ENCODE measurements around the gene OR10H1. TPM values are rescaled to one million over a fixed set of nuclear protein-coding genes. Genes with fewer than 3 reads are reported as not detected.
"Not testable (repeated sequence)": the region's sequence is repeated elsewhere in the genome, so short reads cannot be mapped to it uniquely, and the experiment has no call there.

Gene OR10H1, protein sequence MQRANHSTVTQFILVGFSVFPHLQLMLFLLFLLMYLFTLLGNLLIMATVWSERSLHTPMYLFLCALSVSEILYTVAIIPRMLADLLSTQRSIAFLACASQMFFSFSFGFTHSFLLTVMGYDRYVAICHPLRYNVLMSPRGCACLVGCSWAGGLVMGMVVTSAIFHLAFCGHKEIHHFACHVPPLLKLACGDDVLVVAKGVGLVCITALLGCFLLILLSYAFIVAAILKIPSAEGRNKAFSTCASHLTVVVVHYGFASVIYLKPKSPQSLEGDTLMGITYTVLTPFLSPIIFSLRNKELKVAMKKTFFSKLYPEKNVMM
- total RNA-seq (2014; rRNA removed; shearing (Covaris generic)) = not detected in 2 replicates

DNA sequence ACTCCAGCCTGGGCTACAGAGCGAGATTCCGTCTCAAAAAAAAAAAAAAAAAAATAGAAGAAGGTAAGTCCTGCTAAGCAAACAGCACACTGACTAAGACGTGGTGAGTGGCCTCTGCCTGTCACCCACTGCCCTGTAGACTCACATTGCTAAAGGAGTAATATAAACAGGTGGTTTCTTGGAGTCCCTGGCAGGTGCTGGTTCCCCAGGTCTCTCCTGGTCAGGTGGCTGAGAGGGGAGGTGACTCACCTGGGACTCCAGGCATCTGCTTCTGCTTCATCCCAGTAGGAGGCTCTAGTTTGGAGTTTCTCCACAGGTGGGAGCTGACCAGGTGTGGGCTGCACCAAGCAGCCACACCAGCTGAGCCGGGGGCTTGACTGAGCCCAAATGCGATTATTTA is at the start of gene OR10H1:
OR10H1 (minus strand) TSS at position 359 of the 400 bp plus-strand sequence. CDS start 7,627 bp downstream, outside the sequence.
- DNase-seq (ENCODE audit: low spot score) = no peak
- in situ Hi-C loops (cut with HindIII; ENCODE audit: low sequenced_read_pairs) = no loop called here

DNA sequence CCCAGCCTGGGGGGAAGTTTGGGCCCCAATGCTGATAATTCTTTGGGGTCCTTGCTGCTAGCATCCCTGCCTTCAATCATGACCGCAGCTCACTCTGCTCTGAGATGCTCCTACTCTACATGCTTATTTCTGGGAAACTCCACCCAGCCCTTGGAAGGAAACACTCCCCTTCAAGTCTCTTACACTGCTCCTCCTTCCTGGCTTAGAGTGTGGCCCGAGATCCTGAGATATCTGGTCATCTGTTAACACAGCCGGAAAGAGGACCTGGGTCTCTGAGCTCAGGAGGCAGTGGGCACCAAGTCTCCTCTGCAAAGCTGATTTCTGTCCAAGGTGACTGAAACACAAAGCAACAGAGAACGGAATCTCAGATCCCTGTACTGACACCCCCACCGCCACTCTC is 49.4 kb upstream of the OR10H1 start:
- DNase-seq (ENCODE audit: low spot score) = no peak
- in situ Hi-C loops (cut with HindIII; ENCODE audit: low sequenced_read_pairs) = no loop called here

DNA sequence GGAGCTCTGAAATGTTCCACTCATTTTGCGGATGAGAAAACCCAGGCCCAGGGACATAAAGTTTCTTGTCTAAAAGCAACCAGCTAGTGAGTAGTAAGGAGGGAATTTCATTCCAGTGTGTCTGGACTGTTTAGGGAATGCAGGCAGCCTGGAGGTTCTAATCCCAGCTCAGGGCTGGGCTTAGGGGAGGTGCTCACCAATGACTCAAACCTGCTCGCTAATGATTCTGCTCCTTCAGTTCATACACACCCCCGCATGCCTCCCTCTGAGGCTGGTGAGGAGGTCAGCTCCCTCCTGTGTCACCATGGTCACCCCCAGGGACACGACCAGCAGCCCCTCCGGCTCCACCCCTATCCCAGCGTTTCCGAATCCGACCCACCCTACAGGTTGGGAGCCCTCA is 47.8 kb upstream of the OR10H1 start:
- in situ Hi-C loops (cut with HindIII; ENCODE audit: low sequenced_read_pairs) = no loop called here
- DNase-seq (ENCODE audit: low spot score) = no peak

DNA sequence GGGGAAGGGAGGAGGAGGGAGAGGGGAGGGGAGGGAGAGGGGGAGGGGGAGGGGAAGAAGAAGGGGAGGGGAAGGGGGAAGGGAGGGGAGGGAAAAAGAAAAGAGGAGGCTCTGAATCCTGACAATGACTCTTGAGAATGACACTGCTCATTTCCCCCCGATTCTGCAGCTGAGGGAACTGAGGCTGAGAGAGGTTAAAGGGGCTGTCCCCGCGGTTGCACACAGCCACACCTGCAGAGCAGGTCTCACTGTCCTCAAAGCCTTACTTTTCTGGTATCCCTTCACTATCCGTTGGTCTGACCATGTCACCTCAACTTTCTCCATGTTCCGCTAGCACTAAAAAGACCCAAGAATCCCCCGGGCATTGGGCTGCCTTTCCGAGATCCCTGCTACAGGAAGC is 47.0 kb upstream of the OR10H1 start:
- DNase-seq (ENCODE audit: low spot score) = no peak
- in situ Hi-C loops (cut with HindIII; ENCODE audit: low sequenced_read_pairs) = no loop called here

- DNase-seq (ENCODE audit: low spot score) = no peak
- in situ Hi-C loops (cut with HindIII; ENCODE audit: low sequenced_read_pairs) = no loop called here
Observed at GRCh38 chr19:15860522-15860921, 45.1 kb upstream of the OR10H1 start.

DNA sequence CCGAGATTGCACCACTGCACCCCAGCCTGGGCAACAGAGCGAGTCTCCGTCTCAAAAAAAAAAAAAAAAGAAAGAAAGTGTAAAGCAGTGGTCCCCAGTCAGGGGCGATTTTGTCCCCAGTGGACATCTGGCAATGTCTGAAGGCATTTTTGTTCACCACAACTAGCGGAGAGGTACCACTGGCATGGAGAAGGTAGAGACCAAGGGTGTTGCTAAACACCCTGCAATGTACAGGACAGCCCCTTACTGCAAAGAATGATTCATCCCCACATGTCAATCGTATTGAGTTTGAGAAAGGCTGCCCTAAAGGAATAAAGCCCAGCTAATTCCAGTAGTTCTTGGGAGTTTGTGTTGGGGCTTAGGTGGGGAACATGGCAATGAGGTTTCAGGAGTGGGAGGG is 43.7 kb upstream of the OR10H1 start:
- DNase-seq (ENCODE audit: low spot score) = no peak
- in situ Hi-C loops (cut with HindIII; ENCODE audit: low sequenced_read_pairs) = no loop called here

GRCh38 chr19:15850385-15850784 is 34.9 kb upstream of the OR10H1 start:
- DNase-seq (ENCODE audit: low spot score) = no peak
- in situ Hi-C loops (cut with HindIII; ENCODE audit: low sequenced_read_pairs) = no loop called here

GRCh38 chr19:15846923-15847322 is 31.5 kb upstream of the OR10H1 start:
- in situ Hi-C loops (cut with HindIII; ENCODE audit: low sequenced_read_pairs) = no loop called here

DNA sequence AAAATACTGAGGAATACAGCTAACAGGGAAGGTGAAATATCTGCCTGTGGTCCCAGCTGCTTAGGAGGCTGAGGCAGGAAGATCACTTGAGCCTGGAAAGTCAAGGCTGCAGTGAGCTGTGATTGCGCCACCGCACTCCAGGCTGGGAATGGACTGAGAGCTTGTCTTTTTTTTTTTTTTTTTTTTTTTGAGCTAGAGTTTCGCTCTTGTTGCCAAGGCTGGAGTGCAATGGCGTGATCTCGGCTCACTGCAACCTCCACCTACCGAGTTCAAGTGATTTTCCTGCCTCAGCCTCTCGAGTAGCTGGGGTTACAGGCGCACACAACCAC is 28.4 kb upstream of the OR10H1 start:
- in situ Hi-C loops (cut with HindIII; ENCODE audit: low sequenced_read_pairs); DNase-seq (ENCODE audit: low spot score): not testable (repeated sequence)

More at GRCh38 chr19:15846923-15847322, 31.5 kb upstream of the OR10H1 start:
- DNase-seq (ENCODE audit: low spot score) = no peak

DNA sequence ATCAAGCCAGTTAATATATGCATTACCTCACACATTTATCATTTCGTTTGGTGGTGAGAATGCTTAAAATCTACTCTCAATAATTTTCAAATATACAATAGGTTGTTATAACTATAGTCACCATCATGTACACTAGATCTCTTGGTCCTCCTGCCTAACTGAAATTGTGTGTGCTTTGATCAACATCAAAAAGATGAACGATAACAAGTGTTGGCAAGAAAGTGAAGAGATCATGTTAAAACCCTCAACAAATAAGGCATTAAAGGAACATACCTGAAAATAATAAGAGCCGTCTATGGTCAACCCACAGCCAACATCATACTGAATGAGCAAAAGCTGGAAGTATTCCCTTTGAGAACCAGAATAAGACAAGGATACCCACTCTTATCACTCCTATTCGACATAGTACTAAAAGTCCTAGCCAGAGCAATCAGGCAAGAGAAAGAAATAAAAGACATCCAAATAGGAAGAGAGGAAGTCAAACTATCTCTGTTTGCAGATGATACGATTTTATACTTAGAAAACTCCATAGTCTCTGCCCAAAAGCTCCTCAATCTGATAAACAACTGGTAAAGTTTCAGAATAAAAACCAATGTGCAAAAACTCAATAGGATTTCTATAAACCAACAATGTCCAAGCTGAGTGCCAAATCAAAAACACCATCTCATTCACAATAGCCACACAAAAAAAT is 27.9 kb upstream of the OR10H1 start:
- in situ Hi-C loops (cut with HindIII; ENCODE audit: low sequenced_read_pairs) = no loop called here
- DNase-seq (ENCODE audit: low spot score) = no peak

GRCh38 chr19:15841875-15842569 is 26.6 kb upstream of the OR10H1 start:
- DNase-seq (ENCODE audit: low spot score) = no peak
- in situ Hi-C loops (cut with HindIII; ENCODE audit: low sequenced_read_pairs) = no loop called here

DNA sequence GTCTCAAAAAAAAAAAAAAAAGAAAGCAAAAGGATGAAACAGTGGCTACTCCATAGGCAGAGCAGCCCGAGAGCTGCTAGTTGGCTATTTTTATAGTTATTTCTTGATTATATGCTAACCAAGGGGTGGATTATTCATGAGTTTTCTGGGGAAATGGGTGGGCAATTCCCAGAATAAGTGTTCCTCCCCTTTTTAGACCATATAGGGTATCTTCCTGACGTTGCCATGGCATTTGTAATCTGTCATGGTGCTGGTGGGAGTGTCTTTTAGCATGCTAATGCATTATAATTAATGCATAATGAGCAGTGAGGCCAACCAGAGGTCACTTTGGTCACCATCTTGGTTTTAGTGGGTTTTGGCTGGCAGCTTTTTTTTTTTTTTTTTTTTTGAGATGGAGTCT is 25.4 kb upstream of the OR10H1 start:
- no peak for DNase-seq (ENCODE audit: low spot score)
- in situ Hi-C loops (cut with HindIII; ENCODE audit: low sequenced_read_pairs) = no loop called here

DNA sequence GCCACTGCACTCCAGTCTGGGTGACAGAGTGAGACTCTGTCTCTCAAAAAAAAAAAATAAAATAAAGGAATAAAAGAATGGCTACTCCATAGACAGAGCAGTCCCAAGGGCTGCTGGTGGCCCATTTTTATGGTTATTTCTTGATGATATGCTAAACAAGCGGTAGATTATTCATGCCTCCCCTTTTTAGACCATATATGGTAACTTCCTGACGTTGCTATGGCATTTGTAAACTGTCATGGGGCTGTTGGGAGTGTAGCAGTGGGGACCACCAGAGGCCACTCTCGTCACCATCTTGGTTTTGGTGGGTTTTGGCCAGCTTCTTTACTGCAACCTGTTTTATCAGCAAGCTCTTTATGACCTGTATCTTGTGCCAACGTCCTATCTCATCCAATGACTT is 24.4 kb upstream of the OR10H1 start:
- in situ Hi-C loops (cut with HindIII; ENCODE audit: low sequenced_read_pairs); DNase-seq (ENCODE audit: low spot score): not testable (repeated sequence)

GRCh38 chr19:15838351-15838750 is 22.9 kb upstream of the OR10H1 start:
- no peak for DNase-seq (ENCODE audit: low spot score)
- in situ Hi-C loops (cut with HindIII; ENCODE audit: low sequenced_read_pairs) = no loop called here

DNA sequence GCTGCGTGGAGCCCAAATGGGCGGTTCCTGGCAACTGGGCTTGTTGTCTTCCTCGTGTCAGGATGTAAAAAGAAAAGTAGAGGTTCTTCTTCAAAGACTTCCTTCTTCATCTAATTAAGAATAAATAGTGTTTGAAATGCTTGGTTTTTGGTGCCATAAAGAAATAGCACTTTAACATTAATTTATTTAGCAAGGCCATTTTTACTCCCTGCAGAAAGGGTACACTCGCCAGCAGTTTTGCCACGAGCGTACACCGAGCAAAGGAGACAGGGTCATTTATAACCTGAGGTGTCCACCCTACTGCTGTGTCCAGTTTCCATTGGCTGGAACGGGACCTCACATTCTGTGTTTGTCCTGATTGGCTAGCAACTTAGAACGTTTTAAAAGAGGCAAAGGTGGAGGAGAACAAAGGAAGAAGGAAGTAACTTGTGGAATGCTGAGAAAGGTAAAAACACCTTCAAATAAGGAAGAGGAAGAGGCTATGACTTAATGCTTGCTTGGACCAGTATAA is 21.8 kb upstream of the OR10H1 start:
- DNase-seq (ENCODE audit: low spot score) = no peak
- in situ Hi-C loops (cut with HindIII; ENCODE audit: low sequenced_read_pairs) = no loop called here

DNA sequence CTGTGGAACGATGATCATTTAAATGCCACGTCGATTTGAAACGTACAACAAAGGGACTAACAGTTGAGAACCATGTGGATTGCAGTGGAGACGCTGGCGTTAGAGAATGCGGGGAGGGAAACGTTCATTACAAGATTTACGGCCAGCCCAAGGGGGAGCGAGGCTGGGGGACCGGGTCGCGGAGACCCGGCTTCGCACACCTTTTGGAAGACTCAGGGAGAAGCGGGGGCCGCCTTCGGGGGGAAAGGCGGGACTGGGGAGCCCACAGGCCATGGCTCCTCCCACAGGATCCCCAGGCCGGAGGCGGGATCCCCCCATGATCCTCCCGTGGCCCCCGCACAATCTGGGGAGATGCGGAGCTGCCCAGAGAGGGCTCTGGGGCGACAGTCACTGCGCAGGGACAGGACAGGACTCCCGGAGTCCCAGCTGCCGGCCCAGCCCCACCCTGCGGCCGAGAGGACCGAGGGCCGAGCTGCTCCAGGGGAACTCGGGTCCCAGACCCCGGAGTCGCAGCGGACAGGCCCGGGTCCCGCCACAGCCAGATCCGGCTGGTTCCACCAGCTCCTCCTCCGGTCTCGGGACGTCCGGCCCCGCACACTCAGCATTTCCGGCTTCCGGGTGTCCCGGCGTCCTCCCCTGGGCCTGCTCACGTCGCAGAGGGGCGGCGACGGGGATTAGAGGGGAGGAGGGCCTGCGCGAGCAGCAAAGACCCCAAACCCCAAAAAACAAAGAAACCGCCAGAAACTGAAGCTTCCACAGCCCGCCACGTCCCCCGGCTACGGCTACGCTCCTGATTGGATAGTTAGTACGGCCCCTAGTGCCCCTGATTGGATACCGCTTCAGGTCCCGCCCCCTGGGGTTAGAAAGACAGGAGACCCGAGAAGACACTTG is 21.1 kb upstream of the OR10H1 start:
- peak; percentile 98 for DNase-seq (ENCODE audit: low spot score)
- in situ Hi-C loops (cut with HindIII; ENCODE audit: low sequenced_read_pairs) = no loop called here

DNA sequence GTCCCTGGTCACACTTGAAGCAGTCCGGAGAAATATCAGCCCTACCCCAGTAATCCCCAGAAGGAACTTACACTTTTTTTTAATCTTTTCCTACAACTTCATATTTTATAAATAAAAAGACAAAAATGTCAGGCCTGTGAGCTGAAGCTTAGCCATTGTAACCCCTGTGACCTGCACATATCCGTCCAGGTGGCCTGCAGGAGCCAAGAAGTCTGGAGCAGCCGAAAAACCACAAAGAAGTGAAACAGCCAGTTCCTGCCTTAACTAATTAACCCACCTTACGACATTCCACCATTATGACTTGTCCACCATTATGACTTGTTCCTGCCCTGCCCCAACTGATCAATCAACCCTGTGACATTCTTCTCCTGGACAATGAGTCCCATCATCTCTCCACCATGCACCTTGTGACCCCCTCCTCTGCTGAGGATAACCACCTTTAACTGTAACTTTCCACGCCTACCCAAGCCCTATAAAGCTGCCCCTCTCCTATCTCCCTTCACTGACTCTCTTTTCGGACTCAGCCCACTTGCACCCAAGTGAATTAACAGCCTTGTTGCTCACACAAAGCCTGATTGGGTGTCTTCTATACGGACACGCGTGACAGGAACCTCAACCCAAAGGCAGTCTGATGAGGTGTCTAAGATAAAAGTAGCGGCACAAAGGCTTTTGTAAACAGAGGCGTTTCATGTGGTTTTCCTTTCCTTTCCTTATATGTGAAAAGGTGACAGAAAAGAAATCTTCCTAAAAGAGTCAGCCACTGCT is 20.3 kb upstream of the OR10H1 start:
- in situ Hi-C loops (cut with HindIII; ENCODE audit: low sequenced_read_pairs) = not testable (repeated sequence)
- peak; percentile 70 for DNase-seq (ENCODE audit: low spot score)

DNA sequence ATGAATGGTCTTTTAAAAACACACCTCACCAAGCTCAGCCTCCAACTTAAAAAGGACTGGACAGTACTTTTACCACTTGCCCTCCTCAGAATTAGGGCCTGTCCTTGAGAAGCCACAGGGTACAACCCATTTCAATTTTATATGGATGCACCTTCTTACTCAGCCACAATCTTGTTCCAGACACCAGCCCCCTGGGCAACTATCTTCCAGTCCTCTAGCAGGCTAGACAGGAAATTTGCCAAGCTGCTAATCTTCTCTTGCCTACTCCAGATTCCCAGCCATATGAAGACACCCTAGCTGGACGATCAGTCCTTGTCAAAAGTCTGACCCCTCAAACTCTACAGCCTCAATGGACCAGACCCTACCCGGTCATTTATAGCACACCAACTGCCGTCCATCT is 18.8 kb upstream of the OR10H1 start:
- in situ Hi-C loops (cut with HindIII; ENCODE audit: low sequenced_read_pairs) = not testable (repeated sequence)
- peak; percentile 12 for DNase-seq (ENCODE audit: low spot score)
